SU-DHL-6 (cell line): Measurements from ENCODE around the gene BANK1.

ENCODE experiments used
- EZH2phosphoT487 ChIP-seq: fragments of 200-600 bp; sonication (generic), shearing (Covaris generic); conservative IDR thresholded peaks from 2 replicates; pipeline ENCODE4 v1.6.1; 2018; ENCODE audit warnings: mild to moderate bottlenecking, antibody characterized with exemption, low read length, moderate library complexity, mixed read lengths
- TF ChIP-seq, protein P1 (sequence below): fragments of 200-600 bp; sonication (generic); IDR thresholded peaks from one replicate; pipeline ENCODE4 v1.5.1; 2017; ENCODE audit warnings: antibody characterized with exemption, mild to moderate bottlenecking, low read length, moderate library complexity; ENCODE audit not compliant: insufficient read depth, poor library complexity, severe bottlenecking

DNA sequence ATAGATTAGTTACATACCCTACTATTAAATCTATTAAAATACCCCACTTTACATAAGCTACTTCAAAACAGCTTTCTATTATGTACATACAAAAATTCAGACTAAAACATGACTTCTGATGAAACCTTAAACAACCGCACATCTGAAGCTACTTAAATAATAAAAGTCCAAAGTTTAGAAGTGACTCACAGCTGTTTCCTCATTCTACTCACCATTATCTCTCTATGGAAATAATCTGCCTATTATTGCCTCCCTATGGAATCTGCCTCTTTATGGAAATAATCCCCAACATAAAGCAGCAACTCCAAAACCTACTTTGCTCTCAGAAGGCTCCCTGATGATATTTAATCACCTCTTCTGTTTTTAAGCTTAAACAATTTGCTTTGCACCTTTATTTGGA lies 15.7 kb upstream of the BANK1 start:
- TF ChIP-seq, protein P1, sequence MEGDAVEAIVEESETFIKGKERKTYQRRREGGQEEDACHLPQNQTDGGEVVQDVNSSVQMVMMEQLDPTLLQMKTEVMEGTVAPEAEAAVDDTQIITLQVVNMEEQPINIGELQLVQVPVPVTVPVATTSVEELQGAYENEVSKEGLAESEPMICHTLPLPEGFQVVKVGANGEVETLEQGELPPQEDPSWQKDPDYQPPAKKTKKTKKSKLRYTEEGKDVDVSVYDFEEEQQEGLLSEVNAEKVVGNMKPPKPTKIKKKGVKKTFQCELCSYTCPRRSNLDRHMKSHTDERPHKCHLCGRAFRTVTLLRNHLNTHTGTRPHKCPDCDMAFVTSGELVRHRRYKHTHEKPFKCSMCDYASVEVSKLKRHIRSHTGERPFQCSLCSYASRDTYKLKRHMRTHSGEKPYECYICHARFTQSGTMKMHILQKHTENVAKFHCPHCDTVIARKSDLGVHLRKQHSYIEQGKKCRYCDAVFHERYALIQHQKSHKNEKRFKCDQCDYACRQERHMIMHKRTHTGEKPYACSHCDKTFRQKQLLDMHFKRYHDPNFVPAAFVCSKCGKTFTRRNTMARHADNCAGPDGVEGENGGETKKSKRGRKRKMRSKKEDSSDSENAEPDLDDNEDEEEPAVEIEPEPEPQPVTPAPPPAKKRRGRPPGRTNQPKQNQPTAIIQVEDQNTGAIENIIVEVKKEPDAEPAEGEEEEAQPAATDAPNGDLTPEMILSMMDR: no peak
- TF ChIP-seq EZH2phosphoT487: no peak
